PC-9 (cell line): ENCODE results near the gene SORBS2. TPM values are rescaled to one million over a fixed set of nuclear protein-coding genes. Genes with fewer than 3 reads are reported as not detected.

Source experiments
- BruUV-seq: library from RNA; stranded (reverse); fragments of 400-500 nt; replicated peaks from 2 replicates; lab custom pipeline; 2021; lab: Mats Ljungman, UMichigan
- CTCF ChIA-PET: fragments of 300-600 bp; sonication (Branson Sonifier 250); formaldehyde crosslinking; loops from one replicate; lab custom pipeline; 2022; ENCODE audit warnings: antibody characterized with exemption; lab: Charles Lee
- POLR2A ChIA-PET: fragments of 300-600 bp; sonication (Branson Sonifier 250); formaldehyde crosslinking; loops from one replicate; lab custom pipeline; 2022; ENCODE audit warnings: antibody characterized with exemption; ENCODE audit not compliant: unreplicated experiment; lab: Charles Lee
- DNase-seq, 2 experiments: peaks; one replicate each; pipeline versions ENCODE4 v3.0.0 to v3.0.0-alpha.2; 2015 to 2022; ENCODE audit warnings: mixed read lengths in 1 of 2
- H2AFZ ChIP-seq: fragments of 200-600 bp; sonication (generic); 2 replicates; pipeline ENCODE4 v1.8.1; 2017; ENCODE audit warnings: antibody characterized with exemption
- H3F3A ChIP-seq: fragments of 200-600 bp; sonication (generic); 2 replicates; pipeline ENCODE4 v1.8.1; 2017; ENCODE audit warnings: antibody characterized with exemption, mild to moderate bottlenecking, low read depth; ENCODE audit not compliant: insufficient read depth
- H3K27ac ChIP-seq: fragments of 200-600 bp; sonication (generic); 2 replicates; pipeline ENCODE4 v1.6.1; 2016; ENCODE audit warnings: mixed run types
- H3K27me3 ChIP-seq: fragments of 200-600 bp; sonication (generic); 2 replicates; pipeline ENCODE4 v1.6.1; 2016; ENCODE audit warnings: low read depth, mixed run types; ENCODE audit not compliant: insufficient read depth
- H3K36me3 ChIP-seq: fragments of 200-600 bp; sonication (generic); 2 replicates; pipeline ENCODE4 v1.6.1; 2016; ENCODE audit warnings: low read depth, mixed run types
- H3K4me1 ChIP-seq: fragments of 200-600 bp; sonication (generic); replicated peaks from 2 replicates; pipeline ENCODE4 v1.6.1; 2016; ENCODE audit warnings: mixed run types; ENCODE audit not compliant: insufficient read depth
- H3K4me2 ChIP-seq: fragments of 200-600 bp; sonication (generic); 2 replicates; pipeline ENCODE4 v1.6.1; 2017; ENCODE audit warnings: mixed run types
- H3K4me3 ChIP-seq: fragments of 200-600 bp; sonication (generic); 2 replicates; pipeline ENCODE4 v1.6.1; 2016; ENCODE audit warnings: mixed run types
- H3K79me2 ChIP-seq: fragments of 200-600 bp; sonication (generic); 2 replicates; pipeline ENCODE4 v1.6.1; 2017; ENCODE audit warnings: low read depth, mixed run types
- H3K9me2 ChIP-seq: fragments of 200-600 bp; sonication (generic); 2 replicates; pipeline ENCODE4 v1.8.1; 2017; ENCODE audit warnings: mild to moderate bottlenecking; ENCODE audit not compliant: insufficient read depth
- H3K9me3 ChIP-seq: fragments of 200-600 bp; sonication (generic); 2 replicates; pipeline ENCODE4 v1.8.1; 2016; ENCODE audit warnings: low read depth; ENCODE audit not compliant: insufficient read depth
- H4K20me1 ChIP-seq: fragments of 200-600 bp; sonication (generic); 2 replicates; pipeline ENCODE4 v1.8.1; 2017; ENCODE audit not compliant: insufficient read depth
- CTCF ChIP-seq: fragments of 200-600 bp; sonication (generic); conservative IDR thresholded peaks from 2 replicates; pipeline ENCODE4 v1.6.1; 2017; ENCODE audit warnings: mixed run types, antibody characterized with exemption, mild to moderate bottlenecking, moderate library complexity
- EZH2 ChIP-seq: fragments of 200-600 bp; sonication (generic); IDR thresholded peaks from 2 replicates; pipeline ENCODE4 v1.8.0; 2017; ENCODE audit warnings: antibody characterized with exemption, low read depth
- intact Hi-C: fragments of 100-400 bp; cut with micrococcal nuclease; formaldehyde crosslinking; loops from one replicate; pipeline ENCODE4 v1.10.0; 2022; ENCODE audit not compliant: unreplicated experiment
- total RNA-seq: library from RNA; stranded (reverse); gene quantifications from 2 replicates; pipeline ENCODE4 v1.2.3, GENCODE V29; 2021

The SORBS2 gene
- total RNA-seq, 1 experiment from 2014 or later, result 16.4 TPM

- BruUV-seq, result no TSS peak
- no peaks in the 10 kb centered on the region for H3K36me3 ChIP-seq
- no peaks in the 10 kb centered on the region for H4K20me1 ChIP-seq
- H2AFZ ChIP-seq, result no peak overlapping the region
- no peaks in the 10 kb centered on the region for H3K9me2 ChIP-seq
- no peak overlapping the region for H3K27ac ChIP-seq
- TF ChIP-seq EZH2, result no peak
- no peak for TF ChIP-seq CTCF
- H3K4me1 ChIP-seq, result no peaks in the 10 kb centered on the region
- no peak for DNase-seq
- intact Hi-C loops, result no loop called here
- POLR2A ChIA-PET, result no interaction called here
- H3F3A ChIP-seq, result no peaks in the 10 kb centered on the region
- H3K9me3 ChIP-seq, result no peaks in the 10 kb centered on the region
- CTCF ChIA-PET, result no interaction called here
- no peak overlapping the region for H3K4me2 ChIP-seq
- no peaks in the 10 kb centered on the region for H3K79me2 ChIP-seq
- H3K27me3 ChIP-seq, result no peaks in the 10 kb centered on the region
- no peak overlapping the region for H3K4me3 ChIP-seq
Measured at GRCh38 chr4:185608185-185608584, 203.8 kb downstream of the SORBS2 start.

- Histone ChIP-seq H2AFZ (no peak overlapping the region), H3K79me2 (no peaks in the 10 kb centered on the region), H3K4me2 (no peak overlapping the region), H4K20me1 (no peaks in the 10 kb centered on the region), H3K36me3 (no peaks in the 10 kb centered on the region), H3K9me3 (no peaks in the 10 kb centered on the region), H3K4me1 (no peaks in the 10 kb centered on the region), H3K4me3 (no peak overlapping the region), H3K9me2 (no peaks in the 10 kb centered on the region), H3K27ac (no peak overlapping the region), H3K27me3 (no peaks in the 10 kb centered on the region), H3F3A (no peaks in the 10 kb centered on the region)
- intact Hi-C loops, result no loop called here
- CTCF ChIA-PET, result no interaction called here
- no peak for DNase-seq
- POLR2A ChIA-PET, result no interaction called here
- no TSS peak for BruUV-seq
- TF ChIP-seq CTCF (no peak), EZH2 (no peak)
Measured at GRCh38 chr4:185602397-185602796, 209.6 kb downstream of the SORBS2 start.

GRCh38 chr4:185600801-185601434 lies 211.1 kb downstream of the SORBS2 start:
- intact Hi-C loops, result no loop called here
- Histone ChIP-seq H3K4me3 (no peak overlapping the region), H3K79me2 (no peaks in the 10 kb centered on the region), H3K4me1 (no peaks in the 10 kb centered on the region), H3K4me2 (no peak overlapping the region), H3K9me2 (no peaks in the 10 kb centered on the region), H3F3A (no peaks in the 10 kb centered on the region), H3K27me3 (no peaks in the 10 kb centered on the region), H3K9me3 (no peaks in the 10 kb centered on the region), H3K36me3 (no peaks in the 10 kb centered on the region), H2AFZ (no peak overlapping the region), H3K27ac (no peak overlapping the region), H4K20me1 (no peaks in the 10 kb centered on the region)
- CTCF ChIA-PET, result no interaction called here
- DNase-seq, result no peak
- TF ChIP-seq EZH2 (no peak), CTCF (no peak)
- no TSS peak for BruUV-seq
- POLR2A ChIA-PET, result interaction anchor here (0.6 kb wide), 1 partner anchor 211 kb away, joined by 4 read pairs; no protein-coding TSS in a partner anchor
